Measurements from ENCODE around the gene FITM1.

DNA sequence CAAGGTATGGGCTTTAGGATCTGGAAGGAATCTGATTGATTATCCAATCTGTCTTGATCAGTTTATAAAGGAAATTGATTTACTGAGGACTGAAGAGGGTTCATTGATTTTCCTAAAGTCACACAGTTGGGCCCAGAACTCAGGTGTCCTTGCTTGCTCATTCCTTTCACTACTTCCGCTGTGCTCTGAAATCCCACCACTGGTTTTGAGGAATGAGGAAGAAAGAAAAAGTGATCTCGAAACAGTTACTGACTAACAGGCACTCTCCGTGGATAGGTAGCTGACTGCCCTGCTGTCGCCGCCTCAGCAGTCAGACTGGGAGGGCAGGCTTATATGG, at the start of gene FITM1:
- TF ChIP-seq, protein P1, sequence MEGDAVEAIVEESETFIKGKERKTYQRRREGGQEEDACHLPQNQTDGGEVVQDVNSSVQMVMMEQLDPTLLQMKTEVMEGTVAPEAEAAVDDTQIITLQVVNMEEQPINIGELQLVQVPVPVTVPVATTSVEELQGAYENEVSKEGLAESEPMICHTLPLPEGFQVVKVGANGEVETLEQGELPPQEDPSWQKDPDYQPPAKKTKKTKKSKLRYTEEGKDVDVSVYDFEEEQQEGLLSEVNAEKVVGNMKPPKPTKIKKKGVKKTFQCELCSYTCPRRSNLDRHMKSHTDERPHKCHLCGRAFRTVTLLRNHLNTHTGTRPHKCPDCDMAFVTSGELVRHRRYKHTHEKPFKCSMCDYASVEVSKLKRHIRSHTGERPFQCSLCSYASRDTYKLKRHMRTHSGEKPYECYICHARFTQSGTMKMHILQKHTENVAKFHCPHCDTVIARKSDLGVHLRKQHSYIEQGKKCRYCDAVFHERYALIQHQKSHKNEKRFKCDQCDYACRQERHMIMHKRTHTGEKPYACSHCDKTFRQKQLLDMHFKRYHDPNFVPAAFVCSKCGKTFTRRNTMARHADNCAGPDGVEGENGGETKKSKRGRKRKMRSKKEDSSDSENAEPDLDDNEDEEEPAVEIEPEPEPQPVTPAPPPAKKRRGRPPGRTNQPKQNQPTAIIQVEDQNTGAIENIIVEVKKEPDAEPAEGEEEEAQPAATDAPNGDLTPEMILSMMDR (optimal IDR thresholded peaks at IDR 0.05 in 1 of 3, IDR thresholded peaks at IDR 0.05 in 1 of 3, conservative IDR thresholded peaks at IDR 0.05 in 1 of 3; ENCODE audit: extremely low read depth in 1 of 3, insufficient read depth in 2 of 3, low read length in 3 of 3): no peak
- no peak for TF ChIP-seq EZH2 (IDR thresholded peaks at IDR 0.05; ENCODE audit: low read length)
